Measurements from ENCODE around the gene CD276.
"Not testable (repeated sequence)": the region's sequence is repeated elsewhere in the genome, so short reads cannot be mapped to it uniquely, and the experiment has no call there.

Gene CD276

DNA sequence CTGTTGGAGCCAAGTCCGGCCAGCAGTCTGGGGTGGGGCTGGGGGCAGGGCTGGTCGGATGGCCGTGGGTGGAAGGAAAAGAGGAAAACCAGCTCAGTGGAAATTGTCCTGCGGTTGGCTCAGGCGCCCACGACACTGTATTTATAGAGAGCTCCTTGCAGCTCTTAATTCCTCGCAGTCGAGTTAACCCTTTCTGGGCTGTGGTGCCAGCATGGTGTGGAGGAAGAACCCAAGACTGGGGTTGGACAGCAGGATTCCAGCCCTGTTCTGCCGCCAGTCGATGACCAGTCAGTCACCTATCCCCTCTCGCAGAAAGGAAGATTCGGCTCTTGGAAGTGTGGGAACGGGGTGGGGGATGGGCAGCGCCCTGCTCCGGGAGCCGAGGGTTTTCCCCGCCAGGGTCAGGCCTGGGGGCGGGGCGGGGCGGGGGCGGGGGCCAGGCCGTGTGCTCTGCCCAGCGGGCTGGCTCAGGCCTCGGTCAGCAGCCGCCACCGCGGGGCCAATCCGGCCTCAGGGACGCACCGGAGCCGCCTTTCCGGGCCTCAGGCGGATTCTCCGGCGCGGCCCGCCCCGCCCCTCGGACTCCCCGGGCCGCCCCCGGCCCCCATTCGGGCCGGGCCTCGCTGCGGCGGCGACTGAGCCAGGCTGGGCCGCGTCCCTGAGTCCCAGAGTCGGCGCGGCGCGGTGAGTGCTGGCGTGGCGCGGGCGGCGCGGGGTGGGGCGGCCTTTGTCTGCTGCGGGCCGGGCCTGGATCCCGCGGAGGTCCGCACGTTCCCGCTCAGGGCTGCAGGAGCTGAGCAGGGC lies at the start of gene CD276:
Gene CD276, plus strand, starts transcription at position 607 of the 804 bp plus-strand sequence. CDS start 15,257 bp downstream, outside the sequence.
- Histone ChIP-seq H3K27me3 (replicated peaks) (no peaks in the 10 kb centered on the region), H3K36me3 (replicated peaks) (no peaks in the 10 kb centered on the region), H3K27ac (peak within 1 kb of the TSS; percentile 65), H3K4me3 (ENCODE audit: low read depth, low read length) (peak within 1 kb of the TSS; percentile 92)
- TF ChIP-seq, protein P1, sequence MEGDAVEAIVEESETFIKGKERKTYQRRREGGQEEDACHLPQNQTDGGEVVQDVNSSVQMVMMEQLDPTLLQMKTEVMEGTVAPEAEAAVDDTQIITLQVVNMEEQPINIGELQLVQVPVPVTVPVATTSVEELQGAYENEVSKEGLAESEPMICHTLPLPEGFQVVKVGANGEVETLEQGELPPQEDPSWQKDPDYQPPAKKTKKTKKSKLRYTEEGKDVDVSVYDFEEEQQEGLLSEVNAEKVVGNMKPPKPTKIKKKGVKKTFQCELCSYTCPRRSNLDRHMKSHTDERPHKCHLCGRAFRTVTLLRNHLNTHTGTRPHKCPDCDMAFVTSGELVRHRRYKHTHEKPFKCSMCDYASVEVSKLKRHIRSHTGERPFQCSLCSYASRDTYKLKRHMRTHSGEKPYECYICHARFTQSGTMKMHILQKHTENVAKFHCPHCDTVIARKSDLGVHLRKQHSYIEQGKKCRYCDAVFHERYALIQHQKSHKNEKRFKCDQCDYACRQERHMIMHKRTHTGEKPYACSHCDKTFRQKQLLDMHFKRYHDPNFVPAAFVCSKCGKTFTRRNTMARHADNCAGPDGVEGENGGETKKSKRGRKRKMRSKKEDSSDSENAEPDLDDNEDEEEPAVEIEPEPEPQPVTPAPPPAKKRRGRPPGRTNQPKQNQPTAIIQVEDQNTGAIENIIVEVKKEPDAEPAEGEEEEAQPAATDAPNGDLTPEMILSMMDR (IDR thresholded peaks at IDR 0.05; ENCODE audit: low read depth, low read length, missing control alignments): no peak
- peak; percentile 51 for DNase-seq
- in situ Hi-C loops (cut with HindIII; ENCODE audit: low pct_ligation_motif_present, low sequenced_read_pairs): no loop called here

DNA sequence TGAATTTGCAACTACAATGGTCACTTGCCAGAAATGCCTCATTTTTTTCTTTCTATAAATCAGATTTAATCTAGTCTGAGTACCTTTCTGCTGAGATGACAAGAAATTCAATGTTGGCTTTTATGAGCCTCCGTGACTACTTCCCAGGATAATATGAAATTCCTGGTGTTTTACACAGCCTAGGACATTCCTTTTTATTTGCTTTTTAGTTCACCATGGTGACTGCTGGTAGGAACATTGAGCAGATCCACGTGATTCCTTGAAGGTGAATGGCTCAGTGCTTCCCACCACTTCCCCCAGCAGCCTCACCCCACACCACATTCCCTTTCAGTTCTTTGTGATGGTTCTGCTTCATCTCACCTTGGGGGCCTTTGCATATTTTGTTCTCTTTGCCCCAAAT lies 46.7 kb upstream of the CD276 start:
- Histone ChIP-seq H3K36me3 (replicated peaks) (no peaks in the 10 kb centered on the region), H3K27me3 (replicated peaks) (no peaks in the 10 kb centered on the region), H3K27ac (no peak overlapping the region), H3K4me3 (ENCODE audit: low read depth, low read length) (no peak overlapping the region)
- in situ Hi-C loops (cut with HindIII; ENCODE audit: low pct_ligation_motif_present, low sequenced_read_pairs): no loop called here
- no peak for DNase-seq
- TF ChIP-seq, protein P1 (IDR thresholded peaks at IDR 0.05; ENCODE audit: low read depth, low read length, missing control alignments): no peak

DNA sequence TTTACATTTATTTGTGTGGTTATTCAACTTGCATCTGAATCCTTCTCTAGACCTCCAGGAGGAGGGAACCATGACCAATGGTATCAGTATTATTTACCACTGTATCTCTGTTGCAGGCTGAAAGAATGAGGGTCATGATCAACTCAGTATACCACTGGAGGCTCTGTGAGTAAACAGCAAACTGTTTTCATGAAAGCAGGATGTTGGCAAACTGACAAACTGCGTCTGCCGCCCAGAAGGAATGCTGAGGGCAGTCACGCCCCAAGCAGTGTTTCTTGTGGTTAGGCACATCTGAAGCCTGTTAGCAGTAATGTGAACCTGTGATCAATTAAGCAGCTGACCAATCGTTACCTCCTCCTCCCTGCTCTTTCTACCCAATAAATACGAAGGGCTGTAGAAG lies 44.7 kb upstream of the CD276 start:
- H3K27ac ChIP-seq; in situ Hi-C loops (cut with HindIII; ENCODE audit: low pct_ligation_motif_present, low sequenced_read_pairs); DNase-seq; H3K4me3 ChIP-seq (ENCODE audit: low read depth, low read length); H3K27me3 ChIP-seq (replicated peaks); H3K36me3 ChIP-seq (replicated peaks): not testable (repeated sequence)

DNA sequence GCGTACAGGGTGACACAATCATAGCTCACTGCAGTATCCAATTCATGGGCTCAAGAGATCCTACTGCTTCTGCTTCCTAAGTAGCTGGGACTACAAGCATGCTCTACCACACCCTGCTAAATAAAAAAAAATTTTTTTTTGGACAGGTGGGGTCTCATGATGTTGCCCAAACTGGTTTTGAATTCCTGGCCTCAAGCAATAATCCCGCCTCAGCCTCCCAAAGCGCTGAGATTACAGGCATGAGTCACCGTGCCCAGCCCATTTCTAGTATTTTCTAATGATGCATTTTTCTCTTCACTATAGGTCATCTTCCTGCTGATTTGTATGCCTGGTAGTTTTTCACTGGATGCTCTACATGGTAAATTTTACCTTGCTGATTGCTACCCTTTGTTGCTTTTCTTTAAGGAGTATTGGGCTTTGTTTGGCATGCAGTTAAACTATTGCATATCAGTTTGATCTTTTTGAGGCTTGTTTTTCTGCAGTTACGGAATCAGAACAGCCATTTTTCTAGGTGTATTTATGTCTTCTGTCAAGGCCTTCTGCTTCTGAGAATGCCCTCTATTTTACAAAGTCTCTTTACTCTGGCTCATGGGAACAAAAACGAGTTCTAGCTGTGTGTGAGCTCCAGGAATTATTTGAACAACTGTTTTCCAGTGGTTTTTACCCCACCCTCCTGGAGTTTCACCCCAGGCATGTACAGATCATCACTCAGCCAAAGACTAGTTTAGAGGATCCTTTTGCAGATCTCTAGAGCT lies 36.7 kb upstream of the CD276 start:
- no peaks in the 10 kb centered on the region for H3K27me3 ChIP-seq (replicated peaks)
- DNase-seq: no peak
- H3K27ac ChIP-seq: no peak overlapping the region
- H3K4me3 ChIP-seq (ENCODE audit: low read depth, low read length): no peak overlapping the region
- in situ Hi-C loops (cut with HindIII; ENCODE audit: low pct_ligation_motif_present, low sequenced_read_pairs): no loop called here
- TF ChIP-seq, protein P1 (IDR thresholded peaks at IDR 0.05; ENCODE audit: low read depth, low read length, missing control alignments): no peak
- no peaks in the 10 kb centered on the region for H3K36me3 ChIP-seq (replicated peaks)

DNA sequence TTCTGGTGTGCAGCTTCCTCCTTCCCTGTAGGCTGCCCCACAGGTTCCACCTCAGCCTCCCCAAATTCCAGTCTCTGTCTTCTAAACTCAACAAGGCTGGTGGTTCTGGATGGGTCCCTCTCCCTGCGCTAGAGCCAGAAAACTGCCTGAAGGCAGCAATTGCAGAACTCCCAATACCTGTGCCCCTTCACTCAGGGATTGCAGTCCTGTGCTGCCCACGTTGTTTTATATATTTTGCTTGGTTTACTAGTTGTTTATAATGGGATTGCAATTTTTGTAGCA lies 36.2 kb upstream of the CD276 start:
- in situ Hi-C loops (cut with HindIII; ENCODE audit: low pct_ligation_motif_present, low sequenced_read_pairs): no loop called here
- no peaks in the 10 kb centered on the region for H3K36me3 ChIP-seq (replicated peaks)
- H3K27ac ChIP-seq: no peak overlapping the region
- no peak overlapping the region for H3K4me3 ChIP-seq (ENCODE audit: low read depth, low read length)
- H3K27me3 ChIP-seq (replicated peaks): no peaks in the 10 kb centered on the region
- TF ChIP-seq, protein P1 (IDR thresholded peaks at IDR 0.05; ENCODE audit: low read depth, low read length, missing control alignments): no peak
- no peak for DNase-seq

DNA sequence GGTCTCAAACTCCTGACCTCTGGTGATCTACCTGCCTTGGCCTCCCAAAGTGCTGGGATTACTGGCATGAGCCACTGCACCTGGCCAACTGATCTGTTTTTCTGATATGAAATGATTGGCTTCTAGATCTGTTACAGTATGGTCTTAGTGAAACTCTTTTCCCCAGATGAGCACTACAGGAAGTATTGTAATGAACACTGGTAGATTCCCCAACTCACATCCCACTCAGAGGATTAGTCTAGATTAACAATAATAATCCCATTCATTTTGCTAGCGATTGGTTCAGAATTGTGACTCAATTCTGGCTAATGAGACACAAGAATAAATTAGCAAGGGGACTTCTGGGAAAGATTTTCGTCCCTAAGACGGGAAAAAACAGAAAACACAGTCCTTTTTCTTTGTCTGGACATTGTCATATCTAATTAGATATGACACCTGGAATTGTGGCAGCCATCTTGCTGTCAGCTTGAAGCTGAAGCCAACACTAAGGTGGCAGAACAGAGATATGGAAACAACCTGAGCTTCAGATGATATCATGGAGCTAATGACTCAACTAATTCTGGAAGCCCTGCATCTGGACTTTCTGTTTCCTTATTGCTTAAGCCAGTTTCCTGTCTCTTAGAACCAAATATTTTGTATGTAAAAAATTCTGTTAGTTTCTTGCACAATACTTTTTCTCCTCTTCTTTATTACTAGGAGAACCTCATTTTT lies 33.6 kb upstream of the CD276 start:
- H3K27ac ChIP-seq: no peak overlapping the region
- no peak overlapping the region for H3K4me3 ChIP-seq (ENCODE audit: low read depth, low read length)
- in situ Hi-C loops (cut with HindIII; ENCODE audit: low pct_ligation_motif_present, low sequenced_read_pairs): no loop called here
- H3K36me3 ChIP-seq (replicated peaks): no peaks in the 10 kb centered on the region
- DNase-seq: no peak
- H3K27me3 ChIP-seq (replicated peaks): no peaks in the 10 kb centered on the region
- TF ChIP-seq, protein P1 (IDR thresholded peaks at IDR 0.05; ENCODE audit: low read depth, low read length, missing control alignments): no peak

Data from brain microvascular endothelial cell (primary cell).